ENCODE data around the gene AOC2. TPM values are rescaled to one million over a fixed set of nuclear protein-coding genes. Genes with fewer than 3 reads are reported as not detected.

AOC2 gene
- total and polyA plus RNA-seq, 2 of the 13 experiments (the other 11 are each of a cell fraction or from before 2014, with no cell fraction given): 1.2 to 3.3 TPM

- no peak for TF ChIP-seq ZNF326 (CRISPR knock-in tag; IDR thresholded peaks at IDR 0.05; ENCODE audit: borderline replicate concordance)
- TF ChIP-seq ZNF446 (CRISPR knock-in tag; IDR thresholded peaks at IDR 0.05): no peak
- no peak for TF ChIP-seq WIZ (CRISPR knock-in tag; IDR thresholded peaks at IDR 0.05)
- TF ChIP-seq ZNF44 (CRISPR knock-in tag; IDR thresholded peaks at IDR 0.05): no peak
- 0 out of 2 replicates have a peak, but pooled peaks have one; percentile 30 for TF ChIP-seq HNRNPL (IDR thresholded peaks at IDR 0.05; ENCODE audit: low read depth, low read length)
- TF ChIP-seq HMGA1 (CRISPR knock-in tag; conservative IDR thresholded peaks at IDR 0.05): no peak
- TF ChIP-seq, protein P1, sequence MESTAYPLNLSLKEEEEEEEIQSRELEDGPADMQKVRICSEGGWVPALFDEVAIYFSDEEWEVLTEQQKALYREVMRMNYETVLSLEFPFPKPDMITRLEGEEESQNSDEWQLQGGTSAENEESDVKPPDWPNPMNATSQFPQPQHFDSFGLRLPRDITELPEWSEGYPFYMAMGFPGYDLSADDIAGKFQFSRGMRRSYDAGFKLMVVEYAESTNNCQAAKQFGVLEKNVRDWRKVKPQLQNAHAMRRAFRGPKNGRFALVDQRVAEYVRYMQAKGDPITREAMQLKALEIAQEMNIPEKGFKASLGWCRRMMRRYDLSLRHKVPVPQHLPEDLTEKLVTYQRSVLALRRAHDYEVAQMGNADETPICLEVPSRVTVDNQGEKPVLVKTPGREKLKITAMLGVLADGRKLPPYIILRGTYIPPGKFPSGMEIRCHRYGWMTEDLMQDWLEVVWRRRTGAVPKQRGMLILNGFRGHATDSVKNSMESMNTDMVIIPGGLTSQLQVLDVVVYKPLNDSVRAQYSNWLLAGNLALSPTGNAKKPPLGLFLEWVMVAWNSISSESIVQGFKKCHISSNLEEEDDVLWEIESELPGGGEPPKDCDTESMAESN (CRISPR knock-in tag; conservative IDR thresholded peaks at IDR 0.05): no peak
- TF ChIP-seq, protein P2, sequence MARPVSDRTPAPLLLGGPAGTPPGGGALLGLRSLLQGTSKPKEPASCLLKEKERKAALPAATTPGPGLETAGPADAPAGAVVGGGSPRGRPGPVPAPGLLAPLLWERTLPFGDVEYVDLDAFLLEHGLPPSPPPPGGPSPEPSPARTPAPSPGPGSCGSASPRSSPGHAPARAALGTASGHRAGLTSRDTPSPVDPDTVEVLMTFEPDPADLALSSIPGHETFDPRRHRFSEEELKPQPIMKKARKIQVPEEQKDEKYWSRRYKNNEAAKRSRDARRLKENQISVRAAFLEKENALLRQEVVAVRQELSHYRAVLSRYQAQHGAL (CRISPR knock-in tag; IDR thresholded peaks at IDR 0.05; ENCODE audit: not compliant biosample characterization): no peak
- no peak for TF ChIP-seq ZFP41 (CRISPR knock-in tag; IDR thresholded peaks at IDR 0.05; ENCODE audit: borderline replicate concordance)
- TF ChIP-seq GATAD2A (CRISPR knock-in tag; IDR thresholded peaks at IDR 0.05): no peak
- TF ChIP-seq GLMP (CRISPR knock-in tag; IDR thresholded peaks at IDR 0.05; ENCODE audit: borderline replicate concordance): no peak
- TF ChIP-seq PRPF4 (IDR thresholded peaks at IDR 0.05; ENCODE audit: low read depth, low read length, poor library complexity, severe bottlenecking): no peak
- TF ChIP-seq JUND (CRISPR knock-in tag; IDR thresholded peaks at IDR 0.05): no peak
- TF ChIP-seq HOXA5 (CRISPR knock-in tag; IDR thresholded peaks at IDR 0.05): no peak
- TF ChIP-seq ZNF451 (CRISPR knock-in tag; IDR thresholded peaks at IDR 0.05): no peak
- no peak for TF ChIP-seq CTCF (CRISPR knock-in tag; IDR thresholded peaks at IDR 0.05)
- no peak for TF ChIP-seq ZNF343 (CRISPR knock-in tag; IDR thresholded peaks at IDR 0.05)
- TF ChIP-seq, protein P3, sequence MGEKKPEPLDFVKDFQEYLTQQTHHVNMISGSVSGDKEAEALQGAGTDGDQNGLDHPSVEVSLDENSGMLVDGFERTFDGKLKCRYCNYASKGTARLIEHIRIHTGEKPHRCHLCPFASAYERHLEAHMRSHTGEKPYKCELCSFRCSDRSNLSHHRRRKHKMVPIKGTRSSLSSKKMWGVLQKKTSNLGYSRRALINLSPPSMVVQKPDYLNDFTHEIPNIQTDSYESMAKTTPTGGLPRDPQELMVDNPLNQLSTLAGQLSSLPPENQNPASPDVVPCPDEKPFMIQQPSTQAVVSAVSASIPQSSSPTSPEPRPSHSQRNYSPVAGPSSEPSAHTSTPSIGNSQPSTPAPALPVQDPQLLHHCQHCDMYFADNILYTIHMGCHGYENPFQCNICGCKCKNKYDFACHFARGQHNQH (CRISPR knock-in tag; IDR thresholded peaks at IDR 0.05): no peak
- 0 out of 2 replicates have a peak, but pooled peaks have one; percentile 17 for TF ChIP-seq RARA (CRISPR knock-in tag; IDR thresholded peaks at IDR 0.05)
- TF ChIP-seq SMAD1 (CRISPR knock-in tag; IDR thresholded peaks at IDR 0.05; ENCODE audit: borderline replicate concordance, low read depth): no peak
- no peak for TF ChIP-seq BHLHE40 (IDR thresholded peaks at IDR 0.05; ENCODE audit: low read length)
- TF ChIP-seq PAWR (CRISPR knock-in tag; IDR thresholded peaks at IDR 0.05; ENCODE audit: borderline replicate concordance): no peak
- TF ChIP-seq ARNT2 (CRISPR knock-in tag; IDR thresholded peaks at IDR 0.05; ENCODE audit: low read depth): no peak
- no peak for TF ChIP-seq ZNF12 (CRISPR knock-in tag; IDR thresholded peaks at IDR 0.05)
Observed at GRCh38 chr17:42872251-42872965, 28.0 kb downstream of the AOC2 start (continued).

All from HepG2 (cell line).